GM06990 (cell line): Measurements from ENCODE around the gene SLC18B1.

Experiments used
- DNase-seq: peaks from one replicate; pipeline ENCODE4 v3.0.0-alpha.2; 2011; ENCODE audit not compliant: insufficient read length; ENCODE audit errors: extremely low read depth
- H3K27me3 ChIP-seq: replicated peaks from 2 replicates; pipeline ENCODE4 v1.6.0; 2011; ENCODE audit warnings: low read length; ENCODE audit not compliant: control insufficient read depth, insufficient read depth
- H3K36me3 ChIP-seq: 2 replicates; pipeline ENCODE4 v1.5.1; 2011; ENCODE audit warnings: low read length; ENCODE audit not compliant: control insufficient read depth, insufficient read depth
- H3K4me3 ChIP-seq: replicated peaks from 2 replicates; pipeline ENCODE4 v1.5.1; 2011; ENCODE audit warnings: low read depth, mild to moderate bottlenecking, control low read depth, low read length
- CTCF ChIP-seq: IDR thresholded peaks from 2 replicates; pipeline ENCODE4 v1.5.1; 2011; ENCODE audit warnings: low read length, control low read depth, mild to moderate bottlenecking, inconsistent platforms; ENCODE audit not compliant: insufficient read depth, poor library complexity, severe bottlenecking

SLC18B1 gene

GRCh38 chr6:132733814-132734213, 64.6 kb downstream of the SLC18B1 start:
- no peak for DNase-seq
- Histone ChIP-seq H3K36me3 (no peaks in the 10 kb centered on the region), H3K27me3 (no peaks in the 10 kb centered on the region), H3K4me3 (no peak overlapping the region)
- no peak for TF ChIP-seq CTCF

GRCh38 chr6:132733283-132733682, 65.2 kb downstream of the SLC18B1 start:
- no peak for TF ChIP-seq CTCF
- DNase-seq: no peak
- Histone ChIP-seq H3K27me3 (no peaks in the 10 kb centered on the region), H3K4me3 (no peak overlapping the region), H3K36me3 (no peaks in the 10 kb centered on the region)

GRCh38 chr6:132731086-132731485, 67.4 kb downstream of the SLC18B1 start:
- Histone ChIP-seq H3K4me3 (no peak overlapping the region), H3K36me3 (no peaks in the 10 kb centered on the region), H3K27me3 (no peaks in the 10 kb centered on the region)
- no peak for TF ChIP-seq CTCF
- no peak for DNase-seq

GRCh38 chr6:132730560-132730959, 67.9 kb downstream of the SLC18B1 start:
- H3K27me3 ChIP-seq: no peaks in the 10 kb centered on the region
- H3K36me3 ChIP-seq: no peaks in the 10 kb centered on the region
- TF ChIP-seq CTCF: no peak
- DNase-seq: no peak
- no peak overlapping the region for H3K4me3 ChIP-seq

GRCh38 chr6:132728616-132729015, 69.8 kb downstream of the SLC18B1 start:
- DNase-seq: no peak
- Histone ChIP-seq H3K27me3 (no peaks in the 10 kb centered on the region), H3K36me3 (no peaks in the 10 kb centered on the region), H3K4me3 (no peak overlapping the region)
- TF ChIP-seq CTCF: peak; percentile 12

GRCh38 chr6:132726608-132726975, 71.8 kb downstream of the SLC18B1 start:
- Histone ChIP-seq H3K27me3 (no peaks in the 10 kb centered on the region), H3K4me3 (no peak overlapping the region), H3K36me3 (no peaks in the 10 kb centered on the region)
- no peak for TF ChIP-seq CTCF
- no peak for DNase-seq
